GM23338 (cell line): ENCODE measurements around the gene CPTP. TPM values are rescaled to one million over a fixed set of nuclear protein-coding genes. Genes with fewer than 3 reads are reported as not detected.
A peak's percentile ranks its signal among the peaks of the same experiment; 100 is the strongest.

Experiments used
- ATAC-seq: fragments of 200-7000 bp; cut with Tn5 transposase; 3 replicates; pipeline ENCODE4 v1.9.1; 2020
- DNase-seq: peaks from one replicate; pipeline ENCODE4 v3.0.0-alpha.2; 2015; ENCODE audit warnings: low spot score
- H2AFZ ChIP-seq: fragments of 200-600 bp; sonication (generic); 2 replicates; pipeline ENCODE4 v1.8.0; 2016; ENCODE audit warnings: antibody characterized with exemption, mild to moderate bottlenecking, moderate library complexity
- H3F3A ChIP-seq: fragments of 200-600 bp; sonication (generic); replicated peaks from 2 replicates; pipeline ENCODE4 v1.8.0; 2017; ENCODE audit warnings: antibody characterized with exemption, mixed run types, low read depth
- H3K27ac ChIP-seq: fragments of 200-600 bp; sonication (generic); 2 replicates; pipeline ENCODE4 v1.6.1; 2016; ENCODE audit warnings: low read depth
- H3K27me3 ChIP-seq: fragments of 200-600 bp; sonication (generic); 2 replicates; pipeline ENCODE4 v1.8.0; 2016; ENCODE audit warnings: mild to moderate bottlenecking, mixed run types, moderate library complexity; ENCODE audit not compliant: insufficient read depth
- H3K36me3 ChIP-seq: fragments of 200-600 bp; sonication (generic); 2 replicates; pipeline ENCODE4 v1.8.0; 2016; ENCODE audit warnings: mild to moderate bottlenecking; ENCODE audit not compliant: insufficient read depth
- H3K4me1 ChIP-seq: fragments of 200-600 bp; sonication (generic); 2 replicates; pipeline ENCODE4 v1.8.0; 2016; ENCODE audit warnings: mild to moderate bottlenecking, moderate library complexity; ENCODE audit not compliant: insufficient read depth
- H3K4me2 ChIP-seq: fragments of 200-600 bp; sonication (generic); 2 replicates; pipeline ENCODE4 v1.7.1; 2017; ENCODE audit warnings: mixed run types
- H3K4me3 ChIP-seq: fragments of 200-600 bp; sonication (generic); 2 replicates; pipeline ENCODE4 v1.6.1; 2016; ENCODE audit warnings: mixed run types
- H3K79me2 ChIP-seq: fragments of 200-600 bp; sonication (generic); replicated peaks from 2 replicates; pipeline ENCODE4 v1.8.0; 2017; ENCODE audit warnings: mild to moderate bottlenecking; ENCODE audit not compliant: insufficient read depth
- H3K9me2 ChIP-seq: fragments of 200-600 bp; sonication (generic); 2 replicates; pipeline ENCODE4 v1.8.0; 2017; ENCODE audit not compliant: insufficient read depth
- H4K20me1 ChIP-seq: fragments of 200-600 bp; sonication (generic); replicated peaks from 2 replicates; pipeline ENCODE4 v1.8.0; 2017; ENCODE audit warnings: mild to moderate bottlenecking; ENCODE audit not compliant: insufficient read depth
- H3K27ac Mint-ChIP-seq: 2 replicates; pipeline ENCODE4 v1.8.0; 2020; ENCODE audit warnings: inconsistent platforms, mild to moderate bottlenecking, moderate library complexity, mixed read lengths
- H3K27me3 Mint-ChIP-seq: 3 replicates; pipeline ENCODE4 v1.8.0; 2022; ENCODE audit warnings: low read depth, mild to moderate bottlenecking, moderate library complexity, mixed read lengths, inconsistent platforms; ENCODE audit not compliant: insufficient read depth, poor library complexity
- H3K36me3 Mint-ChIP-seq: 3 replicates; pipeline ENCODE4 v1.8.0; 2021; ENCODE audit warnings: low read depth, mild to moderate bottlenecking, inconsistent platforms, moderate library complexity, mixed read lengths
- H3K4me1 Mint-ChIP-seq: 3 replicates; pipeline ENCODE4 v1.8.0; 2020; ENCODE audit warnings: mild to moderate bottlenecking, inconsistent platforms, mixed read lengths
- H3K4me3 Mint-ChIP-seq: 3 replicates; pipeline ENCODE4 v1.8.0; 2021; ENCODE audit warnings: moderate library complexity, mild to moderate bottlenecking, inconsistent platforms, mixed read lengths
- H3K9me3 Mint-ChIP-seq: 3 replicates; pipeline ENCODE4 v1.8.0; 2020; ENCODE audit warnings: moderate library complexity, mild to moderate bottlenecking, inconsistent platforms, mixed read lengths
- CREB1 ChIP-seq: fragments of 250-450 bp; sonication (Bioruptor Pico); IDR thresholded peaks from 2 replicates; pipeline ENCODE4 v1.5.0; 2020; ENCODE audit warnings: low read depth, mild to moderate bottlenecking, moderate library complexity
- EZH2phosphoT487 ChIP-seq: fragments of 200-600 bp; sonication (generic); IDR thresholded peaks from one replicate; pipeline ENCODE4 v1.8.1; 2018; ENCODE audit warnings: antibody characterized with exemption; ENCODE audit not compliant: unreplicated experiment
- JUNB ChIP-seq: IDR thresholded peaks from one replicate; pipeline ENCODE4 v1.6.1; 2016; ENCODE audit warnings: antibody characterized with exemption; ENCODE audit not compliant: unreplicated experiment
- NANOG ChIP-seq: IDR thresholded peaks from 2 replicates; pipeline ENCODE4 v1.6.1; 2016; ENCODE audit warnings: antibody characterized with exemption, borderline replicate concordance
- POLR2AphosphoS5 ChIP-seq: IDR thresholded peaks from 2 replicates; pipeline ENCODE4 v1.6.1; 2016; ENCODE audit warnings: antibody characterized with exemption, low read depth
- ZNF331 ChIP-seq: fragments of 250-450 bp; sonication (Bioruptor Pico); IDR thresholded peaks from 2 replicates; pipeline ENCODE4 v1.5.0; 2020; ENCODE audit warnings: low read depth, mild to moderate bottlenecking, moderate library complexity
- polyA plus RNA-seq: library from polyadenylated mRNA; unstranded; fragments of >200 nt; fragmentation: Nextera tagmentation; extraction: Ambion mirVana; gene quantifications from 2 replicates; pipeline ENCODE4 v1.2.1, GENCODE V29; 2016
- total RNA-seq: library from RNA; depleted of rRNA; stranded (reverse); fragments of >200 nt; shearing (Covaris generic); gene quantifications from 2 replicates; pipeline ENCODE4 v1.2.3, GENCODE V29; 2014
- TF ChIP-seq, protein P1 (sequence below), 2 experiments: fragments of 200-600 bp in 1 of 2; sonication (generic) in 1 of 2; conservative IDR thresholded peaks; 2 replicates each; pipeline versions ENCODE4 v1.5.1 to v1.6.1; 2016 to 2017; ENCODE audit warnings: antibody characterized with exemption in 2 of 2, low read depth in 2 of 2, mild to moderate bottlenecking in 2 of 2, moderate library complexity in 1 of 2
- TF ChIP-seq, protein P2 (sequence below): IDR thresholded peaks from one replicate; pipeline ENCODE4 v1.6.1; 2018; ENCODE audit warnings: antibody characterized with exemption; ENCODE audit not compliant: unreplicated experiment

CPTP gene
- total and polyA plus RNA-seq, 2 experiments from 2014 or later, result 8.1 to 13.5 TPM

DNA sequence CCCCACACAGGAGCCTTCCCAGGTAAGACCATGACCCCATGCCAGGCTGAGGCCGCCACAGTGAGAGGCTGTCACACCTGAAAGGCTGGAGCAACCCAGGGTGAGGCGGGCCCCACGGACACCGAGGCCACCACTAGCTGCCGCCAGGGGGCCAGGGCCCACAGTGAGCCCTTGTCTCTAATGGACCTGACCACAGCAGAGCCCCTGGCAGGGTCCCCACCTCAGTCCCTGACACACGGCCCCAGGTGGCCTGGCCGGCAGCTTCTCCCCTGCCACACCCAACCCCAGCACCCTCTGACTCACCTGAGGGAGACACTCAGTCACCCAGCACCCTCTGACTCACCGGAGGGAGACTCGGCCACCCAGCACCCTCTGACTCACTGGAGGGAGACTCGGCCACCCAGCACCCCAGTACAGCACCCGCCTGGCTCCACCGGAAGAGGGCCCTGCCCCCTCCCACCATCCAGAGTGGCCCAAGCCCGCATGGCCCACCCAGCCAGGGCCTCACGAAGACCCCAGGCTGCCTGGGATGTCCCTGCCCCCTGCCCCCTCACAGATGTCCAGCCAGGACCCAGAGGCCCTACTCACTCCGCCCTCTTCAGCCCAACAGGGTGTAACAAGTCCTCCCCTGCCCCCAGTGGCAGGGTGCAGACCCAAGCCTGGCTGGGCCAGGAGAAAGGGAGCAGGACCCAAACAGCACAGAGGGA, 20.2 kb downstream of the CPTP start:
- Histone ChIP-seq H3K4me3 (no peak overlapping the region), H3K27me3 (no peaks in the 10 kb centered on the region), H4K20me1 (peaks cover 3% of the 10 kb centered on the region), H3K36me3 (no peaks in the 10 kb centered on the region), H3F3A (peaks cover 15% of the 10 kb centered on the region), H3K9me2 (no peaks in the 10 kb centered on the region), H3K4me1 (peaks cover 7% of the 10 kb centered on the region; the same call in 1 of the 2 replicates), H3K79me2 (peaks cover 14% of the 10 kb centered on the region), H3K27ac (no peak overlapping the region), H2AFZ (no peak overlapping the region), H3K4me2 (no peak overlapping the region)
- ATAC-seq (peak; percentile 31), DNase-seq (no peak)
- Mint-ChIP-seq H3K4me3 (no peak overlapping the region), H3K4me1 (peaks cover 13% of the 10 kb centered on the region), H3K27me3 (peaks cover 9% of the 10 kb centered on the region), H3K36me3 (peaks cover 18% of the 10 kb centered on the region), H3K9me3 (no peaks in the 10 kb centered on the region; the same call in 2 of the 3 replicates), H3K27ac (no peak overlapping the region)
- TF ChIP-seq EZH2phosphoT487, result no peak
- TF ChIP-seq, protein P1, sequence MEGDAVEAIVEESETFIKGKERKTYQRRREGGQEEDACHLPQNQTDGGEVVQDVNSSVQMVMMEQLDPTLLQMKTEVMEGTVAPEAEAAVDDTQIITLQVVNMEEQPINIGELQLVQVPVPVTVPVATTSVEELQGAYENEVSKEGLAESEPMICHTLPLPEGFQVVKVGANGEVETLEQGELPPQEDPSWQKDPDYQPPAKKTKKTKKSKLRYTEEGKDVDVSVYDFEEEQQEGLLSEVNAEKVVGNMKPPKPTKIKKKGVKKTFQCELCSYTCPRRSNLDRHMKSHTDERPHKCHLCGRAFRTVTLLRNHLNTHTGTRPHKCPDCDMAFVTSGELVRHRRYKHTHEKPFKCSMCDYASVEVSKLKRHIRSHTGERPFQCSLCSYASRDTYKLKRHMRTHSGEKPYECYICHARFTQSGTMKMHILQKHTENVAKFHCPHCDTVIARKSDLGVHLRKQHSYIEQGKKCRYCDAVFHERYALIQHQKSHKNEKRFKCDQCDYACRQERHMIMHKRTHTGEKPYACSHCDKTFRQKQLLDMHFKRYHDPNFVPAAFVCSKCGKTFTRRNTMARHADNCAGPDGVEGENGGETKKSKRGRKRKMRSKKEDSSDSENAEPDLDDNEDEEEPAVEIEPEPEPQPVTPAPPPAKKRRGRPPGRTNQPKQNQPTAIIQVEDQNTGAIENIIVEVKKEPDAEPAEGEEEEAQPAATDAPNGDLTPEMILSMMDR (conservative IDR thresholded peaks at IDR 0.05; ENCODE audit: low read depth in 2 of 2), result peak; percentile 40 to 59

DNA sequence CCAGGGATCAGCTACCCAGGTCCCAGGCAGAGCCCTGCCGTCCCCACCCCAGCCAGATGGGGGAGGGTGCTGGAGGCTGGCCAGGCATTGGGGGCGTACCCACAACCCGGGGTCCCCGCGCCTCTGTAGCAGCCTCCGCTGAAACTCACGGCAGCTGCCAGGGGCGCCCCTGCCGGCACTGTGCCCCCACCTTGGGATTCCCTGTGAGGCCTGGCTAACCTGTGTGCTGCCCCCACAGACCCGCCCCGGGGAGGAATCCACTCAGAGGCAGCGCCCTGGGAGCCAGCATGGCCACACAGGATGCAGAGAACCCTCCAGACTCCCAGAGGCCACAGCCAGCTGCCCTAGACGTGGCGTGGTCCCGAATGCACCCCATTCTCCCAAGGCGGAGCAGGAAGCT, 20.8 kb downstream of the CPTP start:
- H3K27me3 ChIP-seq, result no peaks in the 10 kb centered on the region
- Mint-ChIP-seq H3K9me3 (no peaks in the 10 kb centered on the region; the same call in 2 of the 3 replicates), H3K27ac (no peak overlapping the region), H3K4me1 (peaks cover 13% of the 10 kb centered on the region), H3K36me3 (peaks cover 12% of the 10 kb centered on the region), H3K27me3 (peaks cover 7% of the 10 kb centered on the region), H3K4me3 (no peak overlapping the region)
- no peak overlapping the region for H2AFZ ChIP-seq
- H3K4me3 ChIP-seq, result no peak overlapping the region
- H3F3A ChIP-seq, result peaks cover 14% of the 10 kb centered on the region
- peaks cover 7% of the 10 kb centered on the region; the same call in 1 of the 2 replicates for H3K4me1 ChIP-seq
- ATAC-seq, result no peak
- DNase-seq, result no peak
- no peaks in the 10 kb centered on the region for H3K9me2 ChIP-seq
- H3K4me2 ChIP-seq, result no peak overlapping the region
- no peaks in the 10 kb centered on the region for H3K36me3 ChIP-seq
- no peak overlapping the region for H3K27ac ChIP-seq
- H4K20me1 ChIP-seq, result peaks cover 3% of the 10 kb centered on the region
- H3K79me2 ChIP-seq, result peaks cover 14% of the 10 kb centered on the region
- no peak for TF ChIP-seq NANOG
- no peak for TF ChIP-seq ZNF331 (CRISPR knock-in tag)
- TF ChIP-seq CREB1 (CRISPR knock-in tag), result no peak
- no peak for TF ChIP-seq EZH2phosphoT487
- TF ChIP-seq JUNB, result no peak
- TF ChIP-seq, protein P2, sequence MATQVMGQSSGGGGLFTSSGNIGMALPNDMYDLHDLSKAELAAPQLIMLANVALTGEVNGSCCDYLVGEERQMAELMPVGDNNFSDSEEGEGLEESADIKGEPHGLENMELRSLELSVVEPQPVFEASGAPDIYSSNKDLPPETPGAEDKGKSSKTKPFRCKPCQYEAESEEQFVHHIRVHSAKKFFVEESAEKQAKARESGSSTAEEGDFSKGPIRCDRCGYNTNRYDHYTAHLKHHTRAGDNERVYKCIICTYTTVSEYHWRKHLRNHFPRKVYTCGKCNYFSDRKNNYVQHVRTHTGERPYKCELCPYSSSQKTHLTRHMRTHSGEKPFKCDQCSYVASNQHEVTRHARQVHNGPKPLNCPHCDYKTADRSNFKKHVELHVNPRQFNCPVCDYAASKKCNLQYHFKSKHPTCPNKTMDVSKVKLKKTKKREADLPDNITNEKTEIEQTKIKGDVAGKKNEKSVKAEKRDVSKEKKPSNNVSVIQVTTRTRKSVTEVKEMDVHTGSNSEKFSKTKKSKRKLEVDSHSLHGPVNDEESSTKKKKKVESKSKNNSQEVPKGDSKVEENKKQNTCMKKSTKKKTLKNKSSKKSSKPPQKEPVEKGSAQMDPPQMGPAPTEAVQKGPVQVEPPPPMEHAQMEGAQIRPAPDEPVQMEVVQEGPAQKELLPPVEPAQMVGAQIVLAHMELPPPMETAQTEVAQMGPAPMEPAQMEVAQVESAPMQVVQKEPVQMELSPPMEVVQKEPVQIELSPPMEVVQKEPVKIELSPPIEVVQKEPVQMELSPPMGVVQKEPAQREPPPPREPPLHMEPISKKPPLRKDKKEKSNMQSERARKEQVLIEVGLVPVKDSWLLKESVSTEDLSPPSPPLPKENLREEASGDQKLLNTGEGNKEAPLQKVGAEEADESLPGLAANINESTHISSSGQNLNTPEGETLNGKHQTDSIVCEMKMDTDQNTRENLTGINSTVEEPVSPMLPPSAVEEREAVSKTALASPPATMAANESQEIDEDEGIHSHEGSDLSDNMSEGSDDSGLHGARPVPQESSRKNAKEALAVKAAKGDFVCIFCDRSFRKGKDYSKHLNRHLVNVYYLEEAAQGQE, result no peak
- no peak for TF ChIP-seq POLR2AphosphoS5
- TF ChIP-seq, protein P1 (conservative IDR thresholded peaks at IDR 0.05; ENCODE audit: low read depth in 2 of 2), result no peak
